ENCODE results near the gene XPO4. TPM values are rescaled to one million over a fixed set of nuclear protein-coding genes. Genes with fewer than 3 reads are reported as not detected.

Gene XPO4
- total RNA-seq, 2 experiments from 2014 or later: 22.8 to 26.4 TPM

Other genes starting within 250 kb of the XPO4 start
- under 1 TPM; 0.19 to 0.21 TPM for gene IL17D, start 199.0 kb downstream of the XPO4 start, total RNA-seq
- gene EEF1AKMT1, start 128.8 kb downstream of the XPO4 start, total RNA-seq: 10 to 100 TPM; 21.0 to 23.9 TPM
- gene LATS2, start 158.8 kb upstream of the XPO4 start, total RNA-seq: 1 to 10 TPM; 1.6 TPM
- 100 to 1,000 TPM; 253 to 258 TPM for gene SAP18, start 237.4 kb upstream of the XPO4 start, total RNA-seq